ENCODE results near the gene AJAP1. TPM values are rescaled to one million over a fixed set of nuclear protein-coding genes. Genes with fewer than 3 reads are reported as not detected.

AJAP1 gene
- total RNA-seq, 4 donors from 2014 or later: 0.12 to 0.81 (median 0.32) TPM

GRCh38 chr1:4752059-4752458 lies 97.7 kb downstream of the AJAP1 start:
- no peak overlapping the region for H3K27ac ChIP-seq
- peaks cover 0 to 16% (median 0%) of the 10 kb centered on the region in 3 donors for H3K9me3 ChIP-seq
- H3K27me3 ChIP-seq: peaks cover 50% of the 10 kb centered on the region
- TF ChIP-seq POLR2AphosphoS5 (IDR thresholded peaks at IDR 0.05) (no peak), POLR2A (IDR thresholded peaks at IDR 0.05) (no peak), EP300 (IDR thresholded peaks at IDR 0.05) (no peak)
- TF ChIP-seq, protein P1, sequence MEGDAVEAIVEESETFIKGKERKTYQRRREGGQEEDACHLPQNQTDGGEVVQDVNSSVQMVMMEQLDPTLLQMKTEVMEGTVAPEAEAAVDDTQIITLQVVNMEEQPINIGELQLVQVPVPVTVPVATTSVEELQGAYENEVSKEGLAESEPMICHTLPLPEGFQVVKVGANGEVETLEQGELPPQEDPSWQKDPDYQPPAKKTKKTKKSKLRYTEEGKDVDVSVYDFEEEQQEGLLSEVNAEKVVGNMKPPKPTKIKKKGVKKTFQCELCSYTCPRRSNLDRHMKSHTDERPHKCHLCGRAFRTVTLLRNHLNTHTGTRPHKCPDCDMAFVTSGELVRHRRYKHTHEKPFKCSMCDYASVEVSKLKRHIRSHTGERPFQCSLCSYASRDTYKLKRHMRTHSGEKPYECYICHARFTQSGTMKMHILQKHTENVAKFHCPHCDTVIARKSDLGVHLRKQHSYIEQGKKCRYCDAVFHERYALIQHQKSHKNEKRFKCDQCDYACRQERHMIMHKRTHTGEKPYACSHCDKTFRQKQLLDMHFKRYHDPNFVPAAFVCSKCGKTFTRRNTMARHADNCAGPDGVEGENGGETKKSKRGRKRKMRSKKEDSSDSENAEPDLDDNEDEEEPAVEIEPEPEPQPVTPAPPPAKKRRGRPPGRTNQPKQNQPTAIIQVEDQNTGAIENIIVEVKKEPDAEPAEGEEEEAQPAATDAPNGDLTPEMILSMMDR (IDR thresholded peaks at IDR 0.05): no peak
- H3K4me3 ChIP-seq: no peak overlapping the region
- 70% methylated on average over 2 to 4 of the region's 4 CpGs for WGBS, 2 donors (ENCODE audit: low coverage in 1 of 2)
- no peaks in the 10 kb centered on the region for H3K36me3 ChIP-seq
- H3K4me1 ChIP-seq: no peaks in the 10 kb centered on the region
- ATAC-seq: no peak

DNA sequence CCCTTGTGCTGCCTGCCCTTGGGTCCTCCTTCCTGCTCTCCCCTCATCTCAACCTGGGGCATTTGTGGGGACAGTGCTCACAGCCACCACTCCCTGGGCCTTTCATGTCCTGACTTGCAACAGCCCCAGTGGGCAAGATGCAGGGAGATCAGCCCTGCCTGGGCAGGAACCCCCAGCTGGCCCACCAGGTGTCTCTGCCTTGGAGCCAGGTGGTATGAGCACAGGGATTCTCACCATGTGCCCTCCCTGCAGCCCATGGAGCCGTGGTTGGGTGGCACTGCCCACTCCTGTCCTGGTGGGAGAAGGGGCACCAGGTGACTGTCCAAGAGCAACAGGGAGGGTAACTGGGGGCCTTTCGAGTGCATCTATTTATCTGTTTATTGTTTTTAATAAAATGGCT lies 100.4 kb downstream of the AJAP1 start:
- H3K4me1 ChIP-seq: no peaks in the 10 kb centered on the region
- peaks cover 0 to 16% (median 0%) of the 10 kb centered on the region in 3 donors for H3K9me3 ChIP-seq
- no peak overlapping the region for H3K27ac ChIP-seq
- ATAC-seq: no peak
- no peak overlapping the region for H3K4me3 ChIP-seq
- H3K36me3 ChIP-seq: no peaks in the 10 kb centered on the region
- TF ChIP-seq EP300 (IDR thresholded peaks at IDR 0.05): no peak
- TF ChIP-seq POLR2AphosphoS5 (IDR thresholded peaks at IDR 0.05): no peak
- no peak for TF ChIP-seq POLR2A (IDR thresholded peaks at IDR 0.05)
- TF ChIP-seq, protein P1 (IDR thresholded peaks at IDR 0.05): no peak
- H3K27me3 ChIP-seq: peaks cover 63% of the 10 kb centered on the region
- WGBS, 2 donors (ENCODE audit: low coverage in 1 of 2): 63% methylated on average over 1 of the region's 2 CpGs; no CpG with 5 or more reads in 1 of the 2 donors

DNA sequence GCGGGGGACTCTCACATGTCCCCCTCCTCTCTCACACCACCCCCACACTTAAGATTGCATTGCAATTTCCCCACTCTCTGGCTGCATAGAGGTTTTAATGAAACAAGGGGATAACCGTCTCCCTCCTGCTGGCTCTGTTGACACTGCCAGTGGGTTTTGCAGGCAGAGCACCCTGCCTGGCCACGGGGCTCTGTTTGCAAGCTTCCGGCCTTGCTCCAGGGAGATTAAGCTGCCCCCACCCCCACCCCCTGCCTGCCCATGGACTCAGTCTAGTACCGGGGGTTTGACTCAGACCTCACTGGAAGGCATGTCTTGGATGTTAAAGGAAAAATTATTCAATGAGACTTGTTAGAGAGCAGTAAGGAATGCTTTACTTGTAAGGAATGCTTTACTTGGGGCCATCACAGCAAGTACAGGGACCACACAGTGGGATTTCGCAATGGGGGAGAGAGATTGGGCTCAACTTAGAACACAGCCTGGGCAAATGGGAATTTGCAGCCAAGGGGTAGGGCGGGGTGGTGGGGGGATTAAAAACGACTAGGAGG lies 101.0 kb downstream of the AJAP1 start:
- Histone ChIP-seq H3K4me3 (no peak overlapping the region), H3K27me3 (peaks cover 65% of the 10 kb centered on the region), H3K4me1 (no peaks in the 10 kb centered on the region), H3K36me3 (no peaks in the 10 kb centered on the region), H3K9me3 (peaks cover 0 to 16% (median 0%) of the 10 kb centered on the region in 3 donors), H3K27ac (no peak overlapping the region)
- ATAC-seq: no peak
- TF ChIP-seq POLR2AphosphoS5 (IDR thresholded peaks at IDR 0.05) (no peak), EP300 (IDR thresholded peaks at IDR 0.05) (no peak), POLR2A (IDR thresholded peaks at IDR 0.05) (no peak)
- TF ChIP-seq, protein P1 (IDR thresholded peaks at IDR 0.05): no peak
- 21 to 24% methylated on average over 3 to 6 of the region's 8 CpGs for WGBS, 2 donors (ENCODE audit: low coverage in 1 of 2)

- WGBS, 2 donors (ENCODE audit: low coverage in 1 of 2): 41 to 86% methylated on average over 1 to 5 of the region's 8 CpGs
- no peaks in the 10 kb centered on the region for H3K36me3 ChIP-seq
- no peaks in the 10 kb centered on the region for H3K4me1 ChIP-seq
- H3K9me3 ChIP-seq: peaks cover 0 to 16% (median 0%) of the 10 kb centered on the region in 3 donors
- H3K27ac ChIP-seq: no peak overlapping the region
- TF ChIP-seq EP300 (IDR thresholded peaks at IDR 0.05): no peak
- no peak for TF ChIP-seq POLR2AphosphoS5 (IDR thresholded peaks at IDR 0.05)
- TF ChIP-seq POLR2A (IDR thresholded peaks at IDR 0.05): no peak
- TF ChIP-seq, protein P1 (IDR thresholded peaks at IDR 0.05): no peak
- no peak for ATAC-seq
- H3K27me3 ChIP-seq: peaks cover 67% of the 10 kb centered on the region
- H3K4me3 ChIP-seq: no peak overlapping the region
Measured at GRCh38 chr1:4755864-4756504, 101.6 kb downstream of the AJAP1 start.
